ENCODE measurements around the gene NCKAP5.

The NCKAP5 gene

GRCh38 chr2:133568172-133568571 lies at the start of gene NCKAP5:
Gene NCKAP5, minus strand, starts transcription at chr2:133568463. Its CDS starts 50,937 bp downstream, at chr2:133517526.
- peak in 34 of 51 donors; percentile 5 to 63 (median 25) for DNase-seq

GRCh38 chr2:133609664-133610063 lies 41.4 kb upstream of the NCKAP5 start:
- DNase-seq: no peak

DNA sequence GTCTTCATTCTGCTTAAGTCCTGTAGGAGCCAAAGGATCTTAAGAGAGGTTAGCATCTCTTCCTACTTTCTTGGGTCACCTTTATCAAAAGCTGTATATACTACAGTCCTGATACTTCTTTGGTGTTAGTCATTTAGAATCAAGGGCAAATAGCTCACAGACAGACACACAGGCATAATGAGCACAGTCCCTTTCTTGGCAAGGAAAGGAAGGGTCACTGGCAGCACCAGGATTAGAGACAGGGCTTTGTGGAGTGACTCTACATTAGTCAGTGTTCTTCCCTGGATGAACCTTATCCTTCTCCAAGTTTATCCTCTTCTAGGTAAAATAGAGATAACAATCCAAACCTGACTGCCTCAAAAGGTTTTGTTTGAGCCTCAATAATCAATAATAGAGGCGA lies 40.0 kb upstream of the NCKAP5 start:
- DNase-seq: no peak

DNA sequence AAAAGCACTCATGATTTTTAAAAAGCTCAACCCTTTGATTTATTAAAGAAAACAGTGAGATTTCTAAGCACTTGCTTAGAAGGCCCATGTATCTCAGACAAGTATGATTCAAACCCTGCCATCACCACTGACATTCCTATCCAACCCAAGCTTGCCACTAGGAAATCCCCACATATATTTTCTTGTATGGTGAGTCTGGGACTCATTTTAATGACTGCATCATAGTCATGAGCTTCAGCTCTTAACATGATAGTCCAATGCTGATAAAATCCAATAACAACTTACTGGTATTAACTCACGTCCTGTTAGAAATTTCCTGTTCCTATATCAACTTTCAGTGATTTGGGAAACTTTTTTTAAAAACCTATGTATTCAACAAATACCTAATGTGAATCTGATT lies 39.4 kb upstream of the NCKAP5 start:
- no peak for DNase-seq

- DNase-seq: no peak
These were observed 38.4 kb upstream of the NCKAP5 start for GRCh38 chr2:133606616-133607015.

DNA sequence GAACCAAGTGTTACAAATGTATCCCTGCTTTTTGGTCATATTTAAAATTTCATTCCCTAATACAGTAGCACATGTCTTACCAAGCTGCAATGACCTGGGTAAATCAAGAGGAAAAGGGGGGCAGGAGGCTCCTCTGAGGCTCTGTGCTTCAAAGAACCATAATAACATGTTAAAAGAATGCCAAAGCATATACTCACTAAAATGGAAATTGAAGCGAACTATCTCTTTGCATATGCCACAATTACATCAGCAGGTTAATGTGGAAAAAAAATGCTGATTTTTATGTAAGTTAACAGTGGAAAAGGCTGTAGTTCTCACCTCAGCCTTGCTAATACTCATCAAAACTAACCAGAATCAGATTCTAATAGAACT lies 37.5 kb upstream of the NCKAP5 start:
- no peak for DNase-seq

DNA sequence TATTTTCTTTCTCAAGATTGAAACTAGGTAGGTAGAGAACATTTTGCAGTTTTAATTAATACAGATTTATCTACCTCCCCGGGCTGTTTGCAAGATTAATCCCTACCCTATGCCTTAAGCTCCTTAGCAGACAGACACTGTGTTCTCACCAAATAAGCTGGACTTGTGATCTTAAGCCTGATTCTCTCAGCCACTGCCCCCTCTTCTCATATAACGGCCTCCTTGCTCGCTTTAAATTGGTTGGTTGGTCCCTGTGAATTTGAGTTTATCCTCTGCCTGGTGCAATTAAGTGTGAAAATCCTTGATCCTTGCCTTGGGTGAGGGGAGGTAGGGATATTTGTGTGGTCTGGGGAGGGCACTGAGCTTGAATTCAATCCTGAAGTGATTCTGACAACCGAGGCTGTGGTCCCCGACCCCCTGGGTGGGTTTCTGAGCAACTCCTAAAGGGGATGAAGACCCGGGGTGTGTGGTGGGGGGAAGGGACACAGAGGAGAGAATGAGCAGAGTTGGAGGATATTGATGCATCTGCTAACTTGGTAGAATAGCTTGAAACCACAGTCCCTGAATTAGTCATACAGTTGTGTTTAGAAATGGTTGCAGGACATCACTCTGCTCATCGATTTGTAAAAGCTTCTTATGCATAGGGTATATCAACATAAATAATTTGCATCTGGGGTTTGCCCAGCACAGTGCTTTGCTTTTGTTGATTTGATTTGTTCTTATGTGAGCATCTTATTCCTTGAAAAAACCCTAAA lies 36.9 kb upstream of the NCKAP5 start:
- DNase-seq: no peak

GRCh38 chr2:133603109-133603508 lies 34.8 kb upstream of the NCKAP5 start:
- DNase-seq: no peak

DNA sequence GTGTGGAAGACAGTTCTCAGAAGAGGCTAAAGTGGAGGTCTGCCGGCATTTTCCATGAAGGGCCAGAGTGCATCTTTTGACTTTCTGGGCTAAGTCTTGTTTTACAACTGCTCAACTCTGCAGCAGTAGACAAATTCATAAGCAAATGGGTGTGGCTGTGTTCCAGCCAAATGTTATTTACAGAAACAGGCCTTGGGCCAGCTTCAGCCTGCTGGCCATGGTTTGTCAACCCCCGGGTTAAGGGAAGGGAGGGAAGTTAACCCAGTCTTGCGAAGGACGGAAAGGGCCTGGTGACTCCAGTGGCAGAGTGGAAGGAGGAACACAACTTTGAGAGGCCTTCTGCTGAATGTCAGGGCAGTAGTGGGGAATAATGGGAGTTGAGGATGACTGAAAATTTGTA lies 34.3 kb upstream of the NCKAP5 start:
- DNase-seq: peak in 2 of 51 donors; percentile 8 to 29

- peak in 41 of 51 donors; percentile 13 to 84 (median 63) for DNase-seq
These were observed 32.1 kb upstream of the NCKAP5 start for GRCh38 chr2:133600266-133600928.

- DNase-seq: peak in 2 of 51 donors; percentile 9 to 11
These were observed 31.5 kb upstream of the NCKAP5 start for GRCh38 chr2:133599811-133600210.

DNA sequence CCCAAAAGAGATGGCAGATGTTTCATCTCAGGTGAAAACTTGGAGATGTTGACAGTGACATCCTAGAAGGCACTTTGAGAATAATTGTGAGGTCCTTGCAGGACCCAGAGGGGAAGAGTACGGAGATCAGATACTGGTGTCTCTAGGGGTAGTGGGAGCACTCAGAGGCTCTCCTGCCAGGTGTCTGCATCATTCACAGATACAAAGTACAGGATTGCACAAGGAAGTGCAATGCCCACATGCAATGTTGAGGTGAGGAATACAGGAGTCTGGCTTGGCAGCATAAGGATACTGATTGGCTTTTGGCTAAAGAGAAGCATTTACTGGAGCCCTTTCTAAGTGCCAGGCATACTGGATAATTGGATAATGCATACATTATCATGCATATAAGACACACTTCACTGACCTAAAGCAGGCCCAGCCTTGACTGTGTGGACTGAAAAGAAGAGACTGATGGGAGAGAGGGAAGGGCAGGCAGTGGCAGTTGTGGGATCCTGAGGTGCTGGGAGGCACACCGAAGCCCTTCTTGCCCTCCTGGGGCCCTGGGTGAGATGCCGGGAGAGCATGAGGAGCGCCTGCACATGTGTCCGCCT lies 31.0 kb upstream of the NCKAP5 start:
- peak in 1 of 51 donors; percentile 30 for DNase-seq

GRCh38 chr2:133598769-133599168 lies 30.5 kb upstream of the NCKAP5 start:
- DNase-seq: peak in 4 of 51 donors; percentile 11 to 23 (median 18)

- peak in 4 of 51 donors; percentile 5 to 12 (median 8) for DNase-seq
These were observed 28.6 kb upstream of the NCKAP5 start for GRCh38 chr2:133596701-133597393.

- DNase-seq: peak in 40 of 51 donors; percentile 9 to 83 (median 56)
These were observed 22.9 kb upstream of the NCKAP5 start for GRCh38 chr2:133591164-133591563.

DNA sequence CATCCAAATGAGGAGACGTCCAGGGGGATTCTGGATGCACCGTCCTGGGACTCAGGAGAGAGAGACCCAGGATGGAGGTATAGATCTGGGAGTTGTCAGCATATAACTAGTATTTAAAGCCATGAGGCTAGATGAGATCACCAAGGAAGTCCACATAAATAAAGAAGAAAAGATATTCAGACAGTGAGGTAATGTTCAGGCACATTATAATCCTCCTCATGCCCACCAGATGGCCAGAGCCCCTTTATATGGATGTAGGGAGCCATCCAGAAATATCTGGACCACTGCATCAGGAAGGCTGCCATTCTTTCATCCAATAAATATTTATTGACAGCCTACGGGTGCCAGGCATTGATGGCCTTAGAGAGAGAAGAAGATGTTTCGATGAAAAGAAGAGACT lies 21.2 kb upstream of the NCKAP5 start:
- DNase-seq: no peak

DNA sequence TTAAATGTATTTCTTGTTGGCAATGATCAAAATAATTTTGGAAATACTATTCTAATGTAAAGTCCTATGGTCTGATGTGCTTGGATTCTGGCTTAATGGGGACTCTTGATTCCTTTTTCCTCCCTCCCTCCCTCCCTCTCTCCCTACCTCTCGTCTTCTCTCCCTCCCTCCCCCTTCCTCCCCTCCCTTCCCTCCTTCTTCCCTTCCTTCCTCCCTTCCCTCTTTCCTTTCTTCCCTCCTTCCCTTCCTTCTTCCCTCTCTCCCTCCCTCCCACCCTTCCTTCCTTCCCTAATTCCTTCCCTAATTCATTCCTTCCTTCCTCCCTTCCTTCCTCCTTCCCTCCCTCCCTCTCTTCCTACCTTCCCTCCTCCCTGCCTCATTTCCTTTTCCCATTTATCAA lies 19.9 kb upstream of the NCKAP5 start:
- DNase-seq: no peak

- DNase-seq: no peak
These were observed 18.7 kb upstream of the NCKAP5 start for GRCh38 chr2:133586978-133587377.

DNA sequence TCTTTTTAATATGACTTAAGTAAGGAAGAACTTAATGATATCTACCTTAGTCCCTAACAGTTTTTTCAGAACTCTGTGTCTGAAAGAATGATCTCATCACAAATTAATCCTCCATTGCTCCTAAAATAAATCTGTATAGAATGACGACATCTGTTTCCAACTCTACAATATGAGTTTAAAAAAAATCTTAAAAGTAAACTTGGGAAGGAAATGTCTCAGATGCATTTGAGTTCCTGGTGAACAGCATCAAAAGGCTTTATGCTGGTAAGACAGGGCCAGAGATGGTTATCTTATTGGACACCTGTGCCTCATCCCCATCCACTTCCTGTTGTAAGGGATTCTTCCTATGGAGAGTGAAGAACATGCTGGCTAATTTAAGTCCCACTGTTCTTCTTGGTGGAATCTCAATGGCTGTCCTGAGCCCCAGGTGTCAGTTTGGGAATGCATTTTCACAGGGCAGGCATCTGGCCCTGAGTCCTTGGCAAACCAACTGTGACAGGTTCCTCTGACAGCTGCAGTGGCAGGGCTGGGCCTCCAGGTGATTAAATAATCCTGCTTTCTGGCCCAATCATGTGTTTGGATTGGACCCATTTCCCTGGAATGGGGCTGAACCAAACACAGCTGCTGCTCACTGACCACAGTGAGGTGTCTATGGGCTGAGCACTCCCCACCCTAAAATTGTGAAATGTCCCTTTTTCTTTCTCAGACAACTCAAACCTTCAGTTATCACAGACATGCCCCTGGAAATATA lies 12.9 kb upstream of the NCKAP5 start:
- no peak for DNase-seq

- DNase-seq: no peak
These were observed 11.0 kb upstream of the NCKAP5 start for GRCh38 chr2:133579274-133579673.

DNA sequence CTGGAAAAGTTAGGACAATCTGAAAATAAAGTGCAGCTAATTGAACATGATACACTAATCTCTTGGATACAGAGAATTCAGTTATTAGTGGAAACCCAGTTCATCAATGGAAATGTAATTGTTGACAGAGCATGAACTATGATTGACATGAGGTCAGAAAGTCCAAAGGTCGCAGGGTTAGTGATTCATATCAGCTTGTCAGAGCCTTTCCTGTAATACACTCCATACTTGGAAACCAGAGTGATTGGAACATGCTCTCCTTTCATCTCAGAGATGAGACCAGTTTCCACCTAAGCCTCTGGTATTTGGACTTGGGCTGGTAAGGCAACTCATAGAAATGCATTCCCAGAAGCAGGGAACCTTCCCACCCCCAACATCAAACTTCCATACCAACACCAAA lies 8.5 kb upstream of the NCKAP5 start:
- DNase-seq: no peak

Data from hypothalamus (tissue), 51 donors.